K562 (cell line): ENCODE measurements around the gene MCMBP. TPM values are rescaled to one million over a fixed set of nuclear protein-coding genes. Genes with fewer than 3 reads are reported as not detected.
A peak's percentile ranks its signal among the peaks of the same experiment; 100 is the strongest.

ENCODE experiments used
- ATAC-seq: fragments of 200-7000 bp; cut with Tn5 transposase; 3 replicates; pipeline ENCODE4 v1.9.1; 2020; ENCODE audit warnings: moderate library complexity
- BruUV-seq: library from RNA; stranded (reverse); fragments of 400-500 nt; replicated peaks from 2 replicates; lab custom pipeline; 2021; lab: Mats Ljungman, UMichigan
- CTCF ChIA-PET: fragments of 300-600 bp; formaldehyde crosslinking; extraction: SDS; loops from one replicate; lab custom pipeline; 2021; ENCODE audit warnings: low intra/inter-chr PET ratio; lab: Yijun Ruan, JAX
- POLR2A ChIA-PET: fragments of 300-600, 350-650 bp; sonication (Branson Sonifier 250); formaldehyde crosslinking; extraction: SDS; loops from one replicate; lab custom pipeline; 2021; ENCODE audit warnings: antibody characterized with exemption, inconsistent platforms; lab: Yijun Ruan, JAX
- DNase-seq, 4 experiments: peaks; one replicate each; pipeline versions ENCODE4 v3.0.0 to v3.0.0-alpha.2; 2011 to 2018; ENCODE audit warnings: low spot score in 3 of 4, mixed read lengths in 3 of 4; ENCODE audit errors: extremely low read depth in 1 of 4
- FAIRE-seq: peaks from 2 replicates; lab custom pipeline; 2011; peaks lifted over from hg19 to GRCh38; lab: Jason Lieb, UNC
- H2AFZ ChIP-seq: 2 replicates; pipeline ENCODE4 v1.6.0; 2011; ENCODE audit warnings: low read depth, low read length, control low read depth, inconsistent platforms
- H3K27ac ChIP-seq: fragments of 200-600 bp; 3 replicates; pipeline ENCODE4 v1.8.0; 2011; ENCODE audit warnings: low read depth, mild to moderate bottlenecking, control low read depth, inconsistent platforms, low read length, moderate library complexity, mixed read lengths; ENCODE audit errors: extremely low read depth
- H3K27me3 ChIP-seq, 2 experiments: fragments of 300-600 bp in 1 of 2; 2 replicates in 1 of 2; 3 replicates in 1 of 2; pipeline versions ENCODE4 v1.6.0 to v1.8.0; 2011; ENCODE audit warnings: inconsistent platforms in 2 of 2, low read length in 2 of 2, mild to moderate bottlenecking in 1 of 2, mixed read lengths in 1 of 2, moderate library complexity in 1 of 2; ENCODE audit not compliant: control insufficient read depth in 2 of 2, insufficient read depth in 2 of 2
- H3K36me3 ChIP-seq: fragments of 300-600 bp; 3 replicates; pipeline ENCODE4 v1.8.0; 2011; ENCODE audit warnings: mild to moderate bottlenecking, low read length, inconsistent platforms; ENCODE audit not compliant: control insufficient read depth, insufficient read depth
- H3K4me1 ChIP-seq, 2 experiments: fragments of 200-600 bp in 1 of 2; replicated peaks in 1 of 2; 2 replicates in 1 of 2; 3 replicates in 1 of 2; pipeline versions ENCODE4 v1.5.1 to v1.8.0; 2011; ENCODE audit warnings: inconsistent platforms in 2 of 2, low read length in 2 of 2, mild to moderate bottlenecking in 1 of 2, mixed read lengths in 1 of 2, moderate library complexity in 1 of 2; ENCODE audit not compliant: control insufficient read depth in 2 of 2, insufficient read depth in 2 of 2
- H3K4me2 ChIP-seq: 2 replicates; pipeline ENCODE4 v1.6.1; 2011; ENCODE audit warnings: low read length, control low read depth, inconsistent platforms, mixed read lengths; ENCODE audit not compliant: insufficient read depth
- H3K4me3 ChIP-seq: fragments of 200-600 bp; sonication (generic), shearing (Covaris generic); 2 replicates; pipeline ENCODE4 v1.5.1; 2016; ENCODE audit warnings: control low read depth, inconsistent platforms
- H3K79me2 ChIP-seq: fragments of 200-600 bp; 3 replicates; pipeline ENCODE4 v1.8.0; 2011; ENCODE audit warnings: low read length, inconsistent platforms; ENCODE audit not compliant: control insufficient read depth, insufficient read depth
- H3K9ac ChIP-seq, 2 experiments: 2 replicates each; pipeline versions ENCODE4 v1.6.0 to v1.6.1; 2011; ENCODE audit warnings: low read depth in 2 of 2, low read length in 2 of 2, control low read depth in 1 of 2, inconsistent platforms in 1 of 2, mild to moderate bottlenecking in 1 of 2, mixed read lengths in 1 of 2; ENCODE audit not compliant: insufficient read depth in 1 of 2
- H3K9me1 ChIP-seq: one replicate; pipeline ENCODE4 v1.6.0; 2011; ENCODE audit warnings: inconsistent platforms, mild to moderate bottlenecking, low read length, moderate library complexity; ENCODE audit not compliant: control insufficient read depth, insufficient read depth
- H3K9me3 ChIP-seq: replicated peaks from 2 replicates; pipeline ENCODE4 v1.5.1; 2011; ENCODE audit warnings: low read depth, low read length, inconsistent platforms; ENCODE audit not compliant: control insufficient read depth, insufficient read depth
- H4K20me1 ChIP-seq: replicated peaks from 2 replicates; pipeline ENCODE4 v1.6.1; 2011; ENCODE audit warnings: low read length, inconsistent platforms, mixed read lengths; ENCODE audit not compliant: control insufficient read depth, insufficient read depth
- EWSR1 ChIP-seq: fragments of 450-650 bp; IDR thresholded peaks from 2 replicates; pipeline ENCODE4 v1.6.1; 2018; ENCODE audit warnings: borderline replicate concordance, mild to moderate bottlenecking, low read depth, moderate library complexity; ENCODE audit not compliant: partially characterized antibody
- TEAD4 ChIP-seq, 2 experiments: sonication (generic) in 1 of 2; formaldehyde crosslinking in 1 of 2; IDR thresholded peaks; 2 replicates each; pipeline versions ENCODE4 v1.6.1 to v1.8.0; 2012 to 2022; ENCODE audit warnings: borderline replicate concordance in 1 of 2, inconsistent platforms in 1 of 2, low read length in 1 of 2, mild to moderate bottlenecking in 1 of 2, missing genetic modification reagents in 1 of 2
- WGBS: fragments of 100-300 bp; shearing (Covaris generic); methylation state at CpG from one replicate; pipeline ENCODE4 v1.1.6; 2016; ENCODE audit warnings: low coverage, mixed read lengths; ENCODE audit not compliant: insufficient coverage; ENCODE audit errors: missing lambda C conversion rate; 5-methylcytosine and 5-hydroxymethylcytosine counted together
- in situ Hi-C: fragments of 300-500 bp; cut with MboI; formaldehyde crosslinking; loops from 4 replicates; pipeline ENCODE4 v1.15.0; 2018; ENCODE audit warnings: inconsistent platforms, mixed read lengths
- intact Hi-C: fragments of 100-400 bp; cut with micrococcal nuclease; formaldehyde crosslinking; loops from 2 replicates; pipeline ENCODE4 v1.14.2; 2022
- polyA plus RNA-seq, 8 experiments: library from polyadenylated mRNA; depleted of rRNA in 4 of 8; stranded (reverse) in 5 of 8; unstranded in 3 of 8; fragments of >200 nt; fragmentation: Nextera tagmentation in 2 of 8; fragmentation: Illumina TruSeq in 1 of 8; extraction: Ambion mirVana in 2 of 8; extraction: Trizol in 1 of 8; gene quantifications; 2 replicates each; pipeline versions ENCODE4 v1.2.1 to v1.2.3, GENCODE V29; 2011 to 2014; ENCODE audit warnings: inconsistent platforms in 1 of 8, missing spikeins in 1 of 8
- total RNA-seq, 7 experiments: library from RNA; depleted of rRNA in 6 of 7; stranded (reverse); fragments of >200 nt in 6 of 7; fragmentation: Illumina TruSeq in 2 of 7; extraction: Trizol in 2 of 7; gene quantifications; 2 replicates each; pipeline versions ENCODE4 v1.2.1 to v1.2.3, GENCODE V29; 2011 to 2021; ENCODE audit warnings: low replicate concordance in 1 of 7
- TF ChIP-seq, protein P1 (sequence below): fragments of 250-450 bp; sonication (Bioruptor Pico); IDR thresholded peaks from 2 replicates; pipeline ENCODE4 v1.5.0; 2020; ENCODE audit warnings: mild to moderate bottlenecking, borderline replicate concordance

MCMBP gene
- total and polyA plus RNA-seq, 9 of the 15 experiments (the other 6 are each of a cell fraction or from before 2014, with no cell fraction given), result 11.2 to 74.3 (median 50.5) TPM

DNA sequence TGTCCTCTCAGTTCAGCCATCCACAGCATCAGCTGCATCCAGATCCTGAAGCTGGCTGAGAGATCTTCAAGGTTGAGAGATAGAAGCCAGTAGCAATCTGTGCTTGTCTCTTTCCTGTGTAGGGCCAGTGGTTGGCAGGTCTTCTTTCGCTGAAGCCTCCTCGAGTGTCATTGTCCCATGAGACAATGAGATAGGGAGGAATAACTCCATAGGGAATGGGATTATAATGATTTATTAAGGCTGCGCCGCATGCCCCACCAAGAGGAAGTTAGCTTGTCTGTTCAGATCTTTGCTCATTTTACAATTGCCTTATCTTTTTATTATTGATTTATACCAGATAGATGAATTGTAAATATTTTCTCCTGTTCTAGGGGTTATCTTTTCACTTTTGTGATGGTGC is 61.5 kb downstream of the MCMBP start (continued):
- TF ChIP-seq, protein P1, sequence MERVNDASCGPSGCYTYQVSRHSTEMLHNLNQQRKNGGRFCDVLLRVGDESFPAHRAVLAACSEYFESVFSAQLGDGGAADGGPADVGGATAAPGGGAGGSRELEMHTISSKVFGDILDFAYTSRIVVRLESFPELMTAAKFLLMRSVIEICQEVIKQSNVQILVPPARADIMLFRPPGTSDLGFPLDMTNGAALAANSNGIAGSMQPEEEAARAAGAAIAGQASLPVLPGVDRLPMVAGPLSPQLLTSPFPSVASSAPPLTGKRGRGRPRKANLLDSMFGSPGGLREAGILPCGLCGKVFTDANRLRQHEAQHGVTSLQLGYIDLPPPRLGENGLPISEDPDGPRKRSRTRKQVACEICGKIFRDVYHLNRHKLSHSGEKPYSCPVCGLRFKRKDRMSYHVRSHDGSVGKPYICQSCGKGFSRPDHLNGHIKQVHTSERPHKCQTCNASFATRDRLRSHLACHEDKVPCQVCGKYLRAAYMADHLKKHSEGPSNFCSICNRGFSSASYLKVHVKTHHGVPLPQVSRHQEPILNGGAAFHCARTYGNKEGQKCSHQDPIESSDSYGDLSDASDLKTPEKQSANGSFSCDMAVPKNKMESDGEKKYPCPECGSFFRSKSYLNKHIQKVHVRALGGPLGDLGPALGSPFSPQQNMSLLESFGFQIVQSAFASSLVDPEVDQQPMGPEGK (CRISPR knock-in tag), result no peak

DNA sequence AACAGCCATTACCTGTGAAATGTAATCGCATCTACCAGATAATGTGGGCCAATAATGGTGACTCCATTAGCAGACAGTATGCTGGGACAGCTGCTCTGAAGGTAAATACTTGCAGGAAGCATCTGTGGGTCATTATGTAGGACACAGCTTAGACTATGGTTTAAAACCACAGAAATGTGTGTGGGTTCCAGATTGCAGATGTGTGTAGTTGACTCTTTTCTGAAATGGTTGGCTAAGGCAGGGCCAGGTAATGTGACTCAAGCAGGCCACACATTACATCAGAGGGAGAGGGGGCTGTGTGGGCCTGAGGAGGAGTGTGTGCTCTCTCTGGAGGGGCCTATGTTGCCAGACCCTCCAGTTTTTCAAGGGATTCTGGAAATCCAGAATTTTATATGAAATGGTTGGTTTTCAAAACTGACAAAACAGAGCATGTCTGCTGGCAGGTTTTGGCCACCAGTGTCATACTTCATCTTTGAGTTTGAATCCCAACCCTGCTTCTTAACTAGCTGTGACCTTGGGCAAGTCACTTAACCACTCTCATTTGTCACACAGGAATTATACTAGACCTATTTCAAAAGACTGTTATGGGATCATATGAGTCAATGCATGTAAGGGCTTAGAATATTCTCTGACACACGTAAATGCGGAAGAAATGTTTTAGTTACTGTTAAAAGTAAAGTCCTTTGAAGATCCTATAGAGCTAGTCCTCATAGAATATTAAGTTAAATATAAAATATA is 64.5 kb downstream of the MCMBP start:
- POLR2A ChIA-PET, result no interaction called here
- no peak overlapping the region for H2AFZ ChIP-seq
- TF ChIP-seq EWSR1, result no peak
- TF ChIP-seq TEAD4 (IDR thresholded peaks at IDR 0.05; ENCODE audit: low read length), result peak; percentile 27; the same call in 1 of the 2 replicates
- no peak for TF ChIP-seq TEAD4 (CRISPR knock-in tag; IDR thresholded peaks at IDR 0.05; ENCODE audit: borderline replicate concordance)
- intact Hi-C loops, result no loop called here
- H3K4me3 ChIP-seq, result no peak overlapping the region
- no peaks in the 10 kb centered on the region for H3K79me2 ChIP-seq
- H3K4me2 ChIP-seq, result no peak overlapping the region
- DNase-seq (no peak), ATAC-seq (no peak; the same call in 1 of the 3 replicates), FAIRE-seq (no peak)
- no peaks in the 10 kb centered on the region for H3K9me1 ChIP-seq
- in situ Hi-C loops, result no loop called here
- H3K27me3 ChIP-seq, result no peaks in the 10 kb centered on the region
- H3K27ac ChIP-seq, result no peak overlapping the region
- H3K9me3 ChIP-seq, result no peaks in the 10 kb centered on the region
- whole genome bisulfite sequencing, result 80% methylated on average over 3 of the region's 3 CpGs
- BruUV-seq, result no TSS peak
- no peak overlapping the region for H3K9ac ChIP-seq
- H3K36me3 ChIP-seq, result 0 out of 3 replicates have a peak, but pooled peaks cover 2% of the 10 kb centered on the region
- CTCF ChIA-PET, result no interaction called here
- H3K4me1 ChIP-seq, result no peaks in the 10 kb centered on the region
- H4K20me1 ChIP-seq, result no peaks in the 10 kb centered on the region
